Vagina (tissue), 2 donors: ENCODE measurements around the gene ZFX.

ENCODE experiments used
- POLR2A ChIP-seq, 2 donors: fragments of 450-650 bp; IDR thresholded peaks; one replicate each; pipeline ENCODE4 v1.6.1; 2017; ENCODE audit warnings: antibody characterized with exemption in 2 of 2, mild to moderate bottlenecking in 2 of 2, moderate library complexity in 2 of 2
- POLR2AphosphoS5 ChIP-seq, 2 donors: sonication (generic); formaldehyde crosslinking; IDR thresholded peaks; one replicate each; pipeline ENCODE4 v1.9.0; 2017; ENCODE audit warnings: antibody characterized with exemption in 2 of 2, mild to moderate bottlenecking in 2 of 2, low read depth in 1 of 2; ENCODE audit not compliant: insufficient read depth in 1 of 2
- TF ChIP-seq, protein P1 (sequence below), 3 experiments: fragments of 450-650 bp in 2 of 3; fragments of 200-600 bp in 1 of 3; sonication (generic) in 1 of 3; IDR thresholded peaks; one replicate each; pipeline ENCODE4 v1.5.1; 2017 to 2019; ENCODE audit warnings: antibody characterized with exemption in 3 of 3, mild to moderate bottlenecking in 2 of 3, moderate library complexity in 2 of 3

GRCh38 chrX:24169211-24169610 lies 19.7 kb downstream of the ZFX start:
- TF ChIP-seq, protein P1, sequence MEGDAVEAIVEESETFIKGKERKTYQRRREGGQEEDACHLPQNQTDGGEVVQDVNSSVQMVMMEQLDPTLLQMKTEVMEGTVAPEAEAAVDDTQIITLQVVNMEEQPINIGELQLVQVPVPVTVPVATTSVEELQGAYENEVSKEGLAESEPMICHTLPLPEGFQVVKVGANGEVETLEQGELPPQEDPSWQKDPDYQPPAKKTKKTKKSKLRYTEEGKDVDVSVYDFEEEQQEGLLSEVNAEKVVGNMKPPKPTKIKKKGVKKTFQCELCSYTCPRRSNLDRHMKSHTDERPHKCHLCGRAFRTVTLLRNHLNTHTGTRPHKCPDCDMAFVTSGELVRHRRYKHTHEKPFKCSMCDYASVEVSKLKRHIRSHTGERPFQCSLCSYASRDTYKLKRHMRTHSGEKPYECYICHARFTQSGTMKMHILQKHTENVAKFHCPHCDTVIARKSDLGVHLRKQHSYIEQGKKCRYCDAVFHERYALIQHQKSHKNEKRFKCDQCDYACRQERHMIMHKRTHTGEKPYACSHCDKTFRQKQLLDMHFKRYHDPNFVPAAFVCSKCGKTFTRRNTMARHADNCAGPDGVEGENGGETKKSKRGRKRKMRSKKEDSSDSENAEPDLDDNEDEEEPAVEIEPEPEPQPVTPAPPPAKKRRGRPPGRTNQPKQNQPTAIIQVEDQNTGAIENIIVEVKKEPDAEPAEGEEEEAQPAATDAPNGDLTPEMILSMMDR (IDR thresholded peaks at IDR 0.05): no peak
- no peak for TF ChIP-seq POLR2AphosphoS5 (IDR thresholded peaks at IDR 0.05; ENCODE audit: insufficient read depth in 1 of 2, low read depth in 1 of 2)
- TF ChIP-seq POLR2A (IDR thresholded peaks at IDR 0.05): no peak
